ENCODE results near the gene AKAP6.
A peak's percentile ranks its signal among the peaks of the same experiment; 100 is the strongest.

AKAP6 gene

GRCh38 chr14:32702088-32702487 lies 373.0 kb downstream of the AKAP6 start:
- DNase-seq (ENCODE audit: low read depth, low spot score): no peak

GRCh38 chr14:32702562-32702961 lies 373.5 kb downstream of the AKAP6 start:
- DNase-seq (ENCODE audit: low read depth, low spot score): peak; percentile 50

DNA sequence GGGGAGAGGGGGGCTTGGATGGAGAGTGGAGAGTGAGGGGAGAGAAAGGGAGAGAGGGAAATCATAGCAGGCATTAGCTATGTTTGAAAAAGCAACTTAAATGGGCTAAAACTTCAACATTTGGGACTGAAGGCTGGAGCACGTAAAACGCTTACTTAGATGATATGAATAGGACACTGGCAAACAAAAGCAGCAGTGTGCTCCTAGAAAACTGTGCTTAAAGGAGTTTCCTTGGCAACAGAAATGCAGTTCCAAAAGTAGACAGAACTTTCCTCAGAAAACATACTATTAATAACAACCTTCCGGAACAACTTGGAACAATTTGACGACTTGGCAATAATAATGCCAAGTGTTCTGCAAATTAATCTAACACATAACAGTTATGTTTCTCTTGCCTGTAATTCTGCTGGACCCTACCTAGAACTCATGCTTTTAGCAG lies 374.1 kb downstream of the AKAP6 start:
- no peak for DNase-seq (ENCODE audit: low read depth, low spot score)

GRCh38 chr14:32706721-32707519 lies 377.8 kb downstream of the AKAP6 start:
- no peak for DNase-seq (ENCODE audit: low read depth, low spot score)

DNA sequence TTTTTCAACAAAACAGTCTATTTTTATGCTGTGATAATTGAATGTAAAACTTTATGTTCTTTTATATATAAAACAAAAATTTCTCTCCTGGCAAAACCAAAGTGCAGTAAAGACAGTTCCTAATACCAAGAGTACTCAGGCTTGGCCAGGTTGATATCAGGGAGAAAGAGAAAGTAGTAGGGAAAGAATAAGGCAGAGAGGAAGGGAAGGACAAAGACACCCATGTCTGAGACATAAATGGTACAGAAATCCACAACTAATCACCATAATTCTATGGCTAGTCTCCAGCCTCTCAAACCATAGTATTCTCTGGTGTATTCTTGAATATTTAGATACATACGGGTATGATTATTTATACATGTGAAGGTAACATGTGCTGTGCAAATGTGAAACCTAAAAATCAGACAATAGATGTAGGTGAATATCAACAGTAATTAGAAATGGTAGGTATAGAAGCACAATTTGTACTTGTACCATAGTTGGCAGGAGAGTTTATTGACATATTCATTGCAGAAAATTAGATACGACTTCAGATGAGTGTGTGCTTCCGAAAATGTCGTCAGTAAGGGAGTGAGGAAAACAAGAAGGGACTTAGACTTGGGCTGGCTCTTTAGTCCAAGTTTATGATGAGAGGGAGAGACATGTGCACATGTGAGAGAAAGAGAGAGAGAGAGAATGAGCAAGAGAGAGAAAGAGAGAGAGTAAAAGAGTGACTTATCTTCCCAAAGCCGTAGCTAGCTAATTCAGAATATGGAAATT lies 378.8 kb downstream of the AKAP6 start:
- DNase-seq (ENCODE audit: low read depth, low spot score): no peak

DNA sequence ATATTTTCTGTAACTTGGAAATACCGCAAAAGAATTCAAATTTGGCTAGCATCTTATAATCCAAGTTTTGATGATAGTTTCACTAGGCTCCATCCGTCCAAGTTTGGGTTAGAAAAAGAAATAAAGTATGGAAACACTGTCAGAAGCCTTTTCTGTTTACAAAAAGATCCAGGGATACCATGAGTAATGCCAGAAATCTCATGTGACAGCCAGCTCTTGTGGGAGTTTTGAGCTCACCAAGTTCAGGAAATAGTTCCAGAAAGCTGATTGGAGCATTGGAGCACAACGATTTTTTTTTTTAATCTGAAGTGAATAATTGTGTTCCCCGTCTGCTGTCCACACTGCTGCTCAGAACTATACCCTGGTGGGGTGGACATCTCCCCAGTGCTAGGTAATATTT lies 379.9 kb downstream of the AKAP6 start:
- DNase-seq (ENCODE audit: low read depth, low spot score): no peak

- no peak for DNase-seq (ENCODE audit: low read depth, low spot score)
Observed at GRCh38 chr14:32710231-32710671, 381.2 kb downstream of the AKAP6 start.

- DNase-seq (ENCODE audit: low read depth, low spot score): no peak
Observed at GRCh38 chr14:32710731-32711680, 381.9 kb downstream of the AKAP6 start.

GRCh38 chr14:32713856-32714255 lies 384.8 kb downstream of the AKAP6 start:
- no peak for DNase-seq (ENCODE audit: low read depth, low spot score)

- DNase-seq (ENCODE audit: low read depth, low spot score): no peak
Observed at GRCh38 chr14:32719601-32720000, 390.5 kb downstream of the AKAP6 start.

DNA sequence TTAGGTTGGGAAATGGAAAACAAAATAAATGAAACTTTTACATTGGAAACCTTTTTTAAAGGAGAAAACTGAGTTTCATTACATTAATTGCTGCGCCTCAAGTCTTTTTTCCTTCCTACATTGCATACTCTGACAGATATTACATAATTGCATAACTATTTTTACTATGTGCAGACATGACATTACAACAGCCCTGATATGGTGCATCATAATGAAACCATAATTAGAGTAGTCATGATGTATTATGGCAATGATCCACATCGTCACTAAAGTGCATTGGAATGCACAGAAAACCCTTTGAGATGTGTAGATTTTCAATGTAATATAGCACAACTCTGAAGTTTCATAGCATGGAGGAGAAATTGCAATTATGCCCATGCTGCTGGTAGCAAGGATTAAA lies 391.8 kb downstream of the AKAP6 start:
- no peak for DNase-seq (ENCODE audit: low read depth, low spot score)

DNA sequence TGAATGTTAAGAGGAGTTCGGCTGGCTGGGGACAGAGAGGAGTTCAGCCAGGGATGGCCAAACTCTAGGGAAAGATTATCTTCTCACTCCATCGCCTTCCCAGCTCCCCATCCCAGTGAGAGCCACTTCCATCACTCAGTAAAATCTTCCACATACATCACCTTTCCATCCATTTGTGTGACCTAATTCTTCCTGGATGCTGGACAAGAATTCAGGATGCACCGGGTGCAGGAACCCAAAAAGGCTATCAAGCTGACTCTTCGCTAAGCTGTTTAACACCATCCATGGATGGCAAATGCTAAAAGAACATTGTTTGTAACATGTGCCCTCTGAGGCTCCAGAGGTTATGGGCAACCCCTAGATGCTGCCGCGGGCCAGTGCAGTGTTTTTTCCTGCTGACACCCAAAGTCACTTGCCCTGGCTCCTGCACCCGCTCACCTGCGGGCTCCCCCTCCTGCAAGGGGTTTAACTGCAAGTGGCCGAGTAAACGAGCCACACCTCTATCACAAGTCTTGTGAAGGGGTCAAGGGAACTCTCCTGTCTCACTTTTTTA lies 393.6 kb downstream of the AKAP6 start:
- DNase-seq (ENCODE audit: low read depth, low spot score): no peak

DNA sequence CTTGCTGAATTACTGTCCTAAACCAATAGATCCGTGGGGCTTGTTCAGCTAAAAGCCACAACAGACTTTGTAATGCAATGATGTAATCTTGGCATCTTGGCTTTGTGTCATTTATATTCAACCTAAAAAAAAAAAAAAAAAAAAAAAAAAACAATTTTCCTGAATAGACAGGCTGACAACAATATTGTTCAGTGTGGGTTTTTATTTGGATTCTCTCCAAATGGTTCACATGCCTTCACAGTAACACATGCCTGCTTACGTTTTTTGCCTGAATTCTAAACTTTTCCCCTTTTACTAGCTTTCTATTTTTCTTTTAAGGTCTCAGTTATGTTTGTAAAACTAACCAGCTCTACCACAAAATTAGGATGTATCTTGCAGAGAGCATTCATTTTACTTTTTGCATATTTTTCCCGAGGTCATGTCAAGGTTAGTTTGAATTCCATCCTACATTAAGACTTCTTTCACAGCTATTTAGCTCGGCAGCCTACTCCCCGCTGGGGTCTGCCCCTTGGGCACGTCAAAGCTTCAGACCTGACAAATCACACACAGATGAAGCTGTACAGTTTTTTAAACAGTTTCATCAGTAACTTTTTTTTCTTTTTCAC lies 395.9 kb downstream of the AKAP6 start:
- no peak for DNase-seq (ENCODE audit: low read depth, low spot score)

- no peak for DNase-seq (ENCODE audit: low read depth, low spot score)
Observed at GRCh38 chr14:32726516-32726915, 397.4 kb downstream of the AKAP6 start.

DNA sequence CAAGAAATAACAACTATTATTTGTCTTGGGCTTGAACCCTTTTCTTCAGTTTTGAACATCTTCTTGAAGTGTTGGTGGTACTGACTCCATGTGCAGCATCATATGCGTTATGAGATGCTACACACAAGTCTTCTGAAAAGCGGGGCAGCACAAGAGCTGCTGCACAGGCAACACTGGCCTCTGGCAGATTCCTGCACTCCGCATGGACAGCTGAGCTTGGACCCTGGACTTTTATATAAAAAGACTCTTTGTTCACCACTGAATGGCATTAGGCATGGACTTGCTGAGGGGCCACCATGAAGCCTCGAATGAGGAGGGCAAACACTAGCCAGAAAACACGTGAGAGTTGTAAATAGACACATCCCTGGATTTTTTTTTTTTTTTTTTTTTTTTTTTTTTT lies 398.7 kb downstream of the AKAP6 start:
- no peak for DNase-seq (ENCODE audit: low read depth, low spot score)

DNA sequence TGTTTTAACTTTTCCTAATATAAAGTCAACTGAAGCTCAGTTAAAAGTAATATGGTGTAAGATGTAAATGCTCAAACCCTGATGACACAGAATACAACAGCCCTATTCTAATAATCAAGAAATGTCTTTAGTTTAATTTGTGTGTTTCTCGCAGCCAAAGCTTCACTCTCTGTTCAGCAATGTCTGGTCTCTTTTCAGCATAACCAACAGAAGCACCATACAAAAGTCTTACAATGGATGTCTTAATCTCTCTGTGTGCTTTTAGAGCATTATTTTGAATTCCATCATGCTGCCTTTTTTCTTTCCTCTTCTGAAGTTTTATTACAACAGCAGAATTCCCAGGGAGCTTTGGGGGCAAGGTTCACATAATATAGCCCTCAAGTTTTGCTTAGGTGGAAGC lies 399.4 kb downstream of the AKAP6 start:
- no peak for DNase-seq (ENCODE audit: low read depth, low spot score)

DNA sequence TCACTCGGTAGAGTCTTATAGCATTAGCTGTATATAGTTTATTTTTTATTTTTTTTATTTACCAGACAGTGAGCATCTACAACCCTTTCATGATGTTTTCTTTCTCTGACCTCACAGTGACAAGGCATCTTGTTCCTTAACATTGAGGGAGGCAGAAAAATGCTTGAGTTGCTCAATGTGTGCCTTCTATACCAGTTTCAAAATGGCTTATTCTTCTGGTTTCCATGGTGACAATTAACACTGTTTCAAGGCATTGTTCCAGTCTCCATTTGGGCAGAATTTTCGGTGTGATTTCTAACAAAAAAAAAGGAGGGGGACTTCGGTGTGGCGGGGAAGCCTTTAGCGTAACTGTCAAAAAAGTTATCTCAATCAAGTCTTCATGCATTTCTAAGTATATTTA lies 399.9 kb downstream of the AKAP6 start:
- no peak for DNase-seq (ENCODE audit: low read depth, low spot score)

DNA sequence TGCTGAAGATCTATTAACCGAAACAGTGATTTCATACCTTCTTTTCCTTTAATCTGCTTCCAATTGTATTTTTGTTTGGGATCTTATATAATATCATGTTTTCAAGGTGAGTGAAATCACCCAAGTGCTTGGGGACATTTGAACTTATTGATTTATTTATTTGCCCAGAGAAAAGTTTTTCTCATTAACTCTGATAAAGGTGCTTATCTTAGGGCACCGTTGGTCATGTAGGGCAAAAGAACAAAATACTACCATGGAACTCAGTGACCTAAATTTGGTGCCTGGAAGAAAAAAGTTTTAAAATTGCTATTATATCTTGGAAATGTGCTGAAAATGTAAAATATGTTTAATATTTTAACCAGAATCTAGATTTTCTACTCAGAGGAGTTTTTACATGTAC lies 402.2 kb downstream of the AKAP6 start:
- no peak for DNase-seq (ENCODE audit: low read depth, low spot score)

GRCh38 chr14:32733015-32733414 lies 403.9 kb downstream of the AKAP6 start:
- DNase-seq (ENCODE audit: low read depth, low spot score): no peak

GRCh38 chr14:32734261-32734660 lies 405.2 kb downstream of the AKAP6 start:
- DNase-seq (ENCODE audit: low read depth, low spot score): no peak

DNA sequence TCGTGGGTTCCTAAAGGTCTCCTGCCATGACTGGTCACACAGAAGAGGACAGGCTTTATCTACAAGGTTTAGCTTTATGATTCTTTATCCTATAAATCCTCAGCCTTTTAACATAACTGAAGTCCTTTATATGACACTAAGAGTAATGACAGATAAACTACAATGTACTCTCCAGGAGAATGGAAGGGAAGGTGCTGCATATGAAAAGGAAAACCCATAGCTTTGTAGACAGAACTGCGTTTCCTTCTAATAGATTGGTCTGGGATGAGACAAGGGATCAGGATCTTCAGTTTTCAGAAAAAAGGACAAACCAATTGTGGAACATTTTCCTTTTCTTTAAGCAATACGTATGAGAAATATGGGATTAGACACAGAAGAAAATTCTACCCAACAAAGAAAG lies 408.5 kb downstream of the AKAP6 start:
- DNase-seq (ENCODE audit: low read depth, low spot score): no peak

All from iPS DF 19.7 (cell line).